HepG2 (cell line): ENCODE data around the gene DPY19L3.
"Not testable (repeated sequence)": the region's sequence is repeated elsewhere in the genome, so short reads cannot be mapped to it uniquely, and the experiment has no call there.

Source experiments
- EP300 ChIP-seq, 3 experiments: sonication (generic) in 1 of 3; formaldehyde crosslinking in 1 of 3; IDR thresholded peaks; 2 replicates each; pipeline versions ENCODE4 v1.5.1 to v1.6.1; 2011 to 2020; ENCODE audit warnings: low read depth in 2 of 3, low read length in 2 of 3, borderline replicate concordance in 1 of 3, improper control_type of control experiment in 1 of 3, mild to moderate bottlenecking in 1 of 3, missing genetic modification reagents in 1 of 3, moderate library complexity in 1 of 3
- HIC2 ChIP-seq: sonication (generic); formaldehyde crosslinking; IDR thresholded peaks from 2 replicates; pipeline ENCODE4 v1.9.0; 2022; ENCODE audit warnings: low read depth, missing genetic modification reagents
- NPAS2 ChIP-seq: sonication (generic); formaldehyde crosslinking; IDR thresholded peaks from 2 replicates; pipeline ENCODE4 v1.8.0; 2022; ENCODE audit warnings: mild to moderate bottlenecking, missing genetic modification reagents, borderline replicate concordance
- ZNF282 ChIP-seq: fragments of 450-650 bp; IDR thresholded peaks from 2 replicates; pipeline ENCODE4 v1.6.1; 2018; ENCODE audit not compliant: partially characterized antibody
- TF ChIP-seq, protein P1 (sequence below): sonication (generic); formaldehyde crosslinking; IDR thresholded peaks from 2 replicates; pipeline ENCODE4 v1.5.0; 2020; ENCODE audit warnings: mild to moderate bottlenecking, missing genetic modification reagents, moderate library complexity
- TF ChIP-seq, protein P2 (sequence below), 2 experiments: IDR thresholded peaks; 2 replicates each; pipeline ENCODE4 v1.6.1; 2011 to 2012; ENCODE audit warnings: low read length in 2 of 2, borderline replicate concordance in 1 of 2, low read depth in 1 of 2, mild to moderate bottlenecking in 1 of 2, moderate library complexity in 1 of 2
- TF ChIP-seq, protein P3 (sequence below): IDR thresholded peaks from 2 replicates; pipeline ENCODE4 v1.6.1; 2018; ENCODE audit warnings: missing genetic modification reagents
- TF ChIP-seq, protein P4 (sequence below): IDR thresholded peaks from 2 replicates; pipeline ENCODE4 v1.6.1; 2012; ENCODE audit warnings: inconsistent platforms
- TF ChIP-seq, protein P5 (sequence below): IDR thresholded peaks from 2 replicates; pipeline ENCODE4 v1.6.1; 2012; ENCODE audit warnings: low read depth, low read length, improper control_type of control experiment
- TF ChIP-seq, protein P6 (sequence below): sonication (generic); formaldehyde crosslinking; IDR thresholded peaks from 2 replicates; pipeline ENCODE4 v1.4.0; 2020; ENCODE audit warnings: missing genetic modification reagents, borderline replicate concordance

- TF ChIP-seq, protein P1, sequence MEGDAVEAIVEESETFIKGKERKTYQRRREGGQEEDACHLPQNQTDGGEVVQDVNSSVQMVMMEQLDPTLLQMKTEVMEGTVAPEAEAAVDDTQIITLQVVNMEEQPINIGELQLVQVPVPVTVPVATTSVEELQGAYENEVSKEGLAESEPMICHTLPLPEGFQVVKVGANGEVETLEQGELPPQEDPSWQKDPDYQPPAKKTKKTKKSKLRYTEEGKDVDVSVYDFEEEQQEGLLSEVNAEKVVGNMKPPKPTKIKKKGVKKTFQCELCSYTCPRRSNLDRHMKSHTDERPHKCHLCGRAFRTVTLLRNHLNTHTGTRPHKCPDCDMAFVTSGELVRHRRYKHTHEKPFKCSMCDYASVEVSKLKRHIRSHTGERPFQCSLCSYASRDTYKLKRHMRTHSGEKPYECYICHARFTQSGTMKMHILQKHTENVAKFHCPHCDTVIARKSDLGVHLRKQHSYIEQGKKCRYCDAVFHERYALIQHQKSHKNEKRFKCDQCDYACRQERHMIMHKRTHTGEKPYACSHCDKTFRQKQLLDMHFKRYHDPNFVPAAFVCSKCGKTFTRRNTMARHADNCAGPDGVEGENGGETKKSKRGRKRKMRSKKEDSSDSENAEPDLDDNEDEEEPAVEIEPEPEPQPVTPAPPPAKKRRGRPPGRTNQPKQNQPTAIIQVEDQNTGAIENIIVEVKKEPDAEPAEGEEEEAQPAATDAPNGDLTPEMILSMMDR (CRISPR knock-in tag) = not testable (repeated sequence)
- TF ChIP-seq ZNF282; NPAS2 (CRISPR knock-in tag); HIC2 (CRISPR knock-in tag); EP300 (IDR thresholded peaks at IDR 0.05; ENCODE audit: low read depth in 2 of 2, low read length in 2 of 2); EP300 (CRISPR knock-in tag; IDR thresholded peaks at IDR 0.05; ENCODE audit: borderline replicate concordance): not testable (repeated sequence)
- TF ChIP-seq, protein P2, sequence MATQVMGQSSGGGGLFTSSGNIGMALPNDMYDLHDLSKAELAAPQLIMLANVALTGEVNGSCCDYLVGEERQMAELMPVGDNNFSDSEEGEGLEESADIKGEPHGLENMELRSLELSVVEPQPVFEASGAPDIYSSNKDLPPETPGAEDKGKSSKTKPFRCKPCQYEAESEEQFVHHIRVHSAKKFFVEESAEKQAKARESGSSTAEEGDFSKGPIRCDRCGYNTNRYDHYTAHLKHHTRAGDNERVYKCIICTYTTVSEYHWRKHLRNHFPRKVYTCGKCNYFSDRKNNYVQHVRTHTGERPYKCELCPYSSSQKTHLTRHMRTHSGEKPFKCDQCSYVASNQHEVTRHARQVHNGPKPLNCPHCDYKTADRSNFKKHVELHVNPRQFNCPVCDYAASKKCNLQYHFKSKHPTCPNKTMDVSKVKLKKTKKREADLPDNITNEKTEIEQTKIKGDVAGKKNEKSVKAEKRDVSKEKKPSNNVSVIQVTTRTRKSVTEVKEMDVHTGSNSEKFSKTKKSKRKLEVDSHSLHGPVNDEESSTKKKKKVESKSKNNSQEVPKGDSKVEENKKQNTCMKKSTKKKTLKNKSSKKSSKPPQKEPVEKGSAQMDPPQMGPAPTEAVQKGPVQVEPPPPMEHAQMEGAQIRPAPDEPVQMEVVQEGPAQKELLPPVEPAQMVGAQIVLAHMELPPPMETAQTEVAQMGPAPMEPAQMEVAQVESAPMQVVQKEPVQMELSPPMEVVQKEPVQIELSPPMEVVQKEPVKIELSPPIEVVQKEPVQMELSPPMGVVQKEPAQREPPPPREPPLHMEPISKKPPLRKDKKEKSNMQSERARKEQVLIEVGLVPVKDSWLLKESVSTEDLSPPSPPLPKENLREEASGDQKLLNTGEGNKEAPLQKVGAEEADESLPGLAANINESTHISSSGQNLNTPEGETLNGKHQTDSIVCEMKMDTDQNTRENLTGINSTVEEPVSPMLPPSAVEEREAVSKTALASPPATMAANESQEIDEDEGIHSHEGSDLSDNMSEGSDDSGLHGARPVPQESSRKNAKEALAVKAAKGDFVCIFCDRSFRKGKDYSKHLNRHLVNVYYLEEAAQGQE (IDR thresholded peaks at IDR 0.05; ENCODE audit: borderline replicate concordance in 1 of 2, low read depth in 1 of 2, low read length in 2 of 2) = not testable (repeated sequence)
- TF ChIP-seq, protein P3, sequence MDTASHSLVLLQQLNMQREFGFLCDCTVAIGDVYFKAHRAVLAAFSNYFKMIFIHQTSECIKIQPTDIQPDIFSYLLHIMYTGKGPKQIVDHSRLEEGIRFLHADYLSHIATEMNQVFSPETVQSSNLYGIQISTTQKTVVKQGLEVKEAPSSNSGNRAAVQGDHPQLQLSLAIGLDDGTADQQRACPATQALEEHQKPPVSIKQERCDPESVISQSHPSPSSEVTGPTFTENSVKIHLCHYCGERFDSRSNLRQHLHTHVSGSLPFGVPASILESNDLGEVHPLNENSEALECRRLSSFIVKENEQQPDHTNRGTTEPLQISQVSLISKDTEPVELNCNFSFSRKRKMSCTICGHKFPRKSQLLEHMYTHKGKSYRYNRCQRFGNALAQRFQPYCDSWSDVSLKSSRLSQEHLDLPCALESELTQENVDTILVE (CRISPR knock-in tag) = not testable (repeated sequence)
- TF ChIP-seq, protein P4, sequence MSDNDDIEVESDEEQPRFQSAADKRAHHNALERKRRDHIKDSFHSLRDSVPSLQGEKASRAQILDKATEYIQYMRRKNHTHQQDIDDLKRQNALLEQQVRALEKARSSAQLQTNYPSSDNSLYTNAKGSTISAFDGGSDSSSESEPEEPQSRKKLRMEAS = not testable (repeated sequence)
- TF ChIP-seq, protein P5, sequence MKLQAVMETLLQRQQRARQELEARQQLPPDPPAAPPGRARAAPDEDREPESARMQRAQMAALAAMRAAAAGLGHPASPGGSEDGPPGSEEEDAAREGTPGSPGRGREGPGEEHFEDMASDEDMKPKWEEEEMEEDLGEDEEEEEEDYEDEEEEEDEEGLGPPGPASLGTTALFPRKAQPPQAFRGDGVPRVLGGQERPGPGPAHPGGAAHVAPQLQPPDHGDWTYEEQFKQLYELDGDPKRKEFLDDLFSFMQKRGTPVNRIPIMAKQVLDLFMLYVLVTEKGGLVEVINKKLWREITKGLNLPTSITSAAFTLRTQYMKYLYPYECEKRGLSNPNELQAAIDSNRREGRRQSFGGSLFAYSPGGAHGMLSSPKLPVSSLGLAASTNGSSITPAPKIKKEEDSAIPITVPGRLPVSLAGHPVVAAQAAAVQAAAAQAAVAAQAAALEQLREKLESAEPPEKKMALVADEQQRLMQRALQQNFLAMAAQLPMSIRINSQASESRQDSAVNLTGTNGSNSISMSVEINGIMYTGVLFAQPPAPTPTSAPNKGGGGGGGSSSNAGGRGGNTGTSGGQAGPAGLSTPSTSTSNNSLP = not testable (repeated sequence)
- TF ChIP-seq, protein P6, sequence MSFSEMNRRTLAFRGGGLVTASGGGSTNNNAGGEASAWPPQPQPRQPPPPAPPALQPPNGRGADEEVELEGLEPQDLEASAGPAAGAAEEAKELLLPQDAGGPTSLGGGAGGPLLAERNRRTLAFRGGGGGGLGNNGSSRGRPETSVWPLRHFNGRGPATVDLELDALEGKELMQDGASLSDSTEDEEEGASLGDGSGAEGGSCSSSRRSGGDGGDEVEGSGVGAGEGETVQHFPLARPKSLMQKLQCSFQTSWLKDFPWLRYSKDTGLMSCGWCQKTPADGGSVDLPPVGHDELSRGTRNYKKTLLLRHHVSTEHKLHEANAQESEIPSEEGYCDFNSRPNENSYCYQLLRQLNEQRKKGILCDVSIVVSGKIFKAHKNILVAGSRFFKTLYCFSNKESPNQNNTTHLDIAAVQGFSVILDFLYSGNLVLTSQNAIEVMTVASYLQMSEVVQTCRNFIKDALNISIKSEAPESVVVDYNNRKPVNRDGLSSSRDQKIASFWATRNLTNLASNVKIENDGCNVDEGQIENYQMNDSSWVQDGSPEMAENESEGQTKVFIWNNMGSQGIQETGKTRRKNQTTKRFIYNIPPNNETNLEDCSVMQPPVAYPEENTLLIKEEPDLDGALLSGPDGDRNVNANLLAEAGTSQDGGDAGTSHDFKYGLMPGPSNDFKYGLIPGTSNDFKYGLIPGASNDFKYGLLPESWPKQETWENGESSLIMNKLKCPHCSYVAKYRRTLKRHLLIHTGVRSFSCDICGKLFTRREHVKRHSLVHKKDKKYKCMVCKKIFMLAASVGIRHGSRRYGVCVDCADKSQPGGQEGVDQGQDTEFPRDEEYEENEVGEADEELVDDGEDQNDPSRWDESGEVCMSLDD (CRISPR knock-in tag) = not testable (repeated sequence)
Observed at GRCh38 chr19:32374362-32374761, 31.2 kb upstream of the DPY19L3 start.
